Astrocyte of the spinal cord (primary cell): ENCODE results near the gene UQCC2.

Experiments
- DNase-seq: peaks from one replicate; pipeline ENCODE4 v3.0.0; 2011; ENCODE audit warnings: low read depth, low spot score
- H3K4me3 ChIP-seq: 2 replicates; pipeline ENCODE4 v1.5.1; 2011; ENCODE audit warnings: low read depth, mild to moderate bottlenecking, low read length, moderate library complexity
- CTCF ChIP-seq: IDR thresholded peaks from 2 replicates; pipeline ENCODE4 v1.5.1; 2012; ENCODE audit warnings: low read depth, mild to moderate bottlenecking, low read length, inconsistent platforms
- in situ Hi-C: cut with HindIII; loops from 2 replicates; pipeline ENCODE4 v1.10.0; 2017; ENCODE audit warnings: low sequenced_read_pairs

UQCC2 gene

GRCh38 chr6:33722103-33722623, 10.7 kb upstream of the UQCC2 start:
- no peak for TF ChIP-seq CTCF
- H3K4me3 ChIP-seq: no peak overlapping the region
- no peak for DNase-seq
- in situ Hi-C loops: no loop called here

GRCh38 chr6:33721508-33721907, 10.0 kb upstream of the UQCC2 start:
- no peak overlapping the region for H3K4me3 ChIP-seq
- no peak for TF ChIP-seq CTCF

GRCh38 chr6:33720998-33721397, 9.5 kb upstream of the UQCC2 start:
- in situ Hi-C loops: no loop called here
- H3K4me3 ChIP-seq: no peak overlapping the region
- TF ChIP-seq CTCF: no peak
- no peak for DNase-seq

More at GRCh38 chr6:33721508-33721907, 10.0 kb upstream of the UQCC2 start:
- no peak for DNase-seq
- in situ Hi-C loops: no loop called here

GRCh38 chr6:33719326-33719987, 8.0 kb upstream of the UQCC2 start:
- in situ Hi-C loops: no loop called here
- DNase-seq: no peak
- TF ChIP-seq CTCF: no peak

GRCh38 chr6:33718713-33719112, 7.2 kb upstream of the UQCC2 start:
- in situ Hi-C loops: no loop called here
- TF ChIP-seq CTCF: no peak
- no peak overlapping the region for H3K4me3 ChIP-seq
- no peak for DNase-seq

More at GRCh38 chr6:33719326-33719987, 8.0 kb upstream of the UQCC2 start:
- no peak overlapping the region for H3K4me3 ChIP-seq

GRCh38 chr6:33717934-33718455, 6.5 kb upstream of the UQCC2 start:
- DNase-seq: no peak
- in situ Hi-C loops: no loop called here
- H3K4me3 ChIP-seq: no peak overlapping the region
- TF ChIP-seq CTCF: no peak
